Suprapubic skin (tissue), 4 donors: ENCODE results near the gene EXOC3. TPM values are rescaled to one million over a fixed set of nuclear protein-coding genes. Genes with fewer than 3 reads are reported as not detected.

Experiments
- DNase-seq, 2 donors: peaks; one replicate each; pipeline ENCODE4 v3.0.0-alpha.2; 2019; ENCODE audit warnings: low spot score in 2 of 2
- H3K27ac ChIP-seq: fragments of 200-600 bp; sonication (generic); one replicate; pipeline ENCODE4 v1.5.1; 2019
- H3K27me3 ChIP-seq: fragments of 200-600 bp; sonication (generic); one replicate; pipeline ENCODE4 v1.5.1; 2019
- H3K36me3 ChIP-seq: fragments of 200-600 bp; sonication (generic); one replicate; pipeline ENCODE4 v1.5.1; 2019
- H3K4me1 ChIP-seq: fragments of 200-600 bp; sonication (generic); one replicate; pipeline ENCODE4 v1.5.1; 2019
- H3K4me3 ChIP-seq: fragments of 200-600 bp; sonication (generic); one replicate; pipeline ENCODE4 v1.5.1; 2019; ENCODE audit warnings: mild to moderate bottlenecking
- H3K9me3 ChIP-seq: fragments of 200-600 bp; sonication (generic); one replicate; pipeline ENCODE4 v1.5.1; 2019
- CTCF ChIP-seq, 2 donors: fragments of 200-600 bp in 1 of 2; fragments of 450-650 bp in 1 of 2; sonication (generic) in 1 of 2; IDR thresholded peaks; one replicate each; pipeline ENCODE4 v1.5.1; 2016 to 2019; ENCODE audit warnings: antibody characterized with exemption in 2 of 2, mild to moderate bottlenecking in 1 of 2, moderate library complexity in 1 of 2
- EP300 ChIP-seq: sonication (generic); formaldehyde crosslinking; IDR thresholded peaks from one replicate; pipeline ENCODE4 v1.6.1; 2017; ENCODE audit warnings: antibody characterized with exemption
- POLR2A ChIP-seq, 2 donors: fragments of 450-650 bp; IDR thresholded peaks; one replicate each; pipeline ENCODE4 v1.6.1; 2017; ENCODE audit warnings: antibody characterized with exemption in 2 of 2, mild to moderate bottlenecking in 2 of 2, moderate library complexity in 2 of 2
- POLR2AphosphoS5 ChIP-seq, 3 donors: sonication (generic); formaldehyde crosslinking; IDR thresholded peaks; one replicate each; pipeline ENCODE4 v1.6.1; 2017; ENCODE audit warnings: antibody characterized with exemption in 3 of 3
- WGBS: methylation state at CpG from one replicate; pipeline ENCODE4 v1.1.5; 2018; 5-methylcytosine and 5-hydroxymethylcytosine counted together
- total RNA-seq, 4 donors: library from RNA; depleted of rRNA; stranded (reverse); fragments of >200 nt; gene quantifications; one replicate each; pipeline ENCODE4 v1.1.0, GENCODE V29; 2016

EXOC3 gene
- total RNA-seq, 4 donors from 2014 or later: 68.9 to 199 (median 83.4) TPM

DNA sequence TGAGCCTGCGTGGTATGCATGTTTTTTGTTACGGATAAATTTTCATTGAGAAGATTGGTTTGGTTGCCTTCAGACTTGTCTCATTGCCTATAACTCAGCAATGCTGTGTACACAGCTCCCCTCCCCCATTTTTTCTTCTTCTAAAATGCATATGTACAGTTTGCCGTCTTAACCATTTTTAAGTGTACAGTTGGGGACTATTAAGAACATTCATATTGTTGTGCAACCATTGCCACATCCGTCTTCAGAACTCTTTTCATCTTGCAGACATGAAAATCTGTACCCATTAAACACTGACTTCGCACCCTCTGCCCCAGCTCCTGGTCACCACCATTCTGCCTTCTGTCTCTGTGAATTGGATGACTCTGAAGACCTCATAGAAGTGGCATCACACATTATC lies 6.2 kb downstream of the EXOC3 start:
- WGBS: 86% methylated on average over 5 of the region's 5 CpGs
- peaks cover 70% of the 10 kb centered on the region for H3K36me3 ChIP-seq
- H3K27ac ChIP-seq: no peak overlapping the region

DNA sequence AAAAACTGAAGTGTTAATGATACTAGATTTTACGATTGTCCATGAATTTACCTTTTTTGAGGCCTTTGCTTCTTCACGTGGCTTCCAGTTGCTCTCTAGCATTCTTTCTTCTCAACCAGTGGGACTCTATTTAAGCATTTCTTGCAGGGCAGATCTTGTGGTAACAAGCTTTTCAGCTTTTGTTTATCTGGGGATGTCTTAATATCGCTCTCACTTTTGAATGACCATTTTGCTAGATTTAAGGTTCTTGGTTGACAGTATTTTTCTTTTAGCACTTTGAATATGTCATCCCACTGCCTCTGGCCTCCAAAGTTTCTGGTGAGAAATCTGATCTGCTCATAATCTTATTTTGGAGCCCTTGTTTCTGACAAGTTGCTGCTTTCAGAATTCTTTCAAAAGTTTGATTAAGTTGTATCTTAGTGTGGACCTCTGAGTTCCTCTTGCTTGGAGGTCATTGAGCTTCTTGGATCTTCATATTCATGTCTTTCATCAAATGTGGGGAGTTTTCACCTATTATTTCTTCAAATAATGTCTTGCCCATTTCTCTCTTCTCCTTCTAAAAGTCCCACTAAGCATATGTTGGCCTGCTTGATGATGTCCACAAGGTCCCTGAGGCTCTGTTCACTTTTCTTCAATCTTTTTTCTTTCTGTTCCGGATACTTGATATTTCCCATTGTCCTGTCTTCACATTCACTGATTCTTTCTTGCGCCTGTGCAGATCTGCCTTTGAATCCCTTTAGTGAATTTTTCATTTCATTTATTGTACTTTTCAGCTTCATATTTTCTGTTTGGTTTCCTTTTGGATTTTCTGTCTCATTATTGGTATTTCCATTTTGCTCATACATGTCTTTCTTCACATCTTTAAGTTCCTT lies 8.8 kb downstream of the EXOC3 start:
- H3K27ac ChIP-seq: no peak overlapping the region
- no peak for TF ChIP-seq EP300
- TF ChIP-seq CTCF (IDR thresholded peaks at IDR 0.05): no peak
- TF ChIP-seq POLR2AphosphoS5 (IDR thresholded peaks at IDR 0.05): no peak
- TF ChIP-seq POLR2A (IDR thresholded peaks at IDR 0.05): no peak
- H3K27me3 ChIP-seq: no peaks in the 10 kb centered on the region
- 95% methylated on average over 5 of the region's 5 CpGs for WGBS
- no peak for DNase-seq
- H3K36me3 ChIP-seq: peaks cover 83% of the 10 kb centered on the region
- peaks cover 9% of the 10 kb centered on the region for H3K4me1 ChIP-seq
- H3K9me3 ChIP-seq: peaks cover 16% of the 10 kb centered on the region
- H3K4me3 ChIP-seq: no peak overlapping the region

More for the DNA sequence above, 6.2 kb downstream of the EXOC3 start:
- Histone ChIP-seq H3K9me3 (peaks cover 16% of the 10 kb centered on the region), H3K27me3 (no peaks in the 10 kb centered on the region), H3K4me1 (peaks cover 19% of the 10 kb centered on the region), H3K4me3 (no peak overlapping the region)
- DNase-seq: no peak
- TF ChIP-seq POLR2AphosphoS5 (IDR thresholded peaks at IDR 0.05): no peak
- TF ChIP-seq POLR2A (IDR thresholded peaks at IDR 0.05): no peak
- no peak for TF ChIP-seq EP300

GRCh38 chr5:452978-453710 lies 10.2 kb downstream of the EXOC3 start:
- 96% methylated on average over 14 of the region's 17 CpGs for WGBS
- Histone ChIP-seq H3K36me3 (peaks cover 85% of the 10 kb centered on the region), H3K9me3 (peaks cover 16% of the 10 kb centered on the region), H3K27ac (no peak overlapping the region), H3K4me3 (no peak overlapping the region), H3K4me1 (peaks cover 4% of the 10 kb centered on the region), H3K27me3 (no peaks in the 10 kb centered on the region)
- DNase-seq: peak; percentile 38 to 63
- TF ChIP-seq CTCF (IDR thresholded peaks at IDR 0.05): no peak
- TF ChIP-seq EP300: no peak
- no peak for TF ChIP-seq POLR2AphosphoS5 (IDR thresholded peaks at IDR 0.05)
- no peak for TF ChIP-seq POLR2A (IDR thresholded peaks at IDR 0.05)

GRCh38 chr5:453725-454481 lies 10.9 kb downstream of the EXOC3 start:
- Histone ChIP-seq H3K36me3 (peaks cover 82% of the 10 kb centered on the region), H3K27ac (peak overlapping the region; percentile 54), H3K4me1 (peaks cover 10% of the 10 kb centered on the region), H3K9me3 (peaks cover 16% of the 10 kb centered on the region), H3K4me3 (no peak overlapping the region), H3K27me3 (no peaks in the 10 kb centered on the region)
- TF ChIP-seq POLR2AphosphoS5 (IDR thresholded peaks at IDR 0.05): no peak
- no peak for TF ChIP-seq CTCF (IDR thresholded peaks at IDR 0.05)
- no peak for TF ChIP-seq EP300
- no peak for TF ChIP-seq POLR2A (IDR thresholded peaks at IDR 0.05)
- peak; percentile 51 to 68 for DNase-seq
- WGBS: 83% methylated on average over 11 of the region's 16 CpGs

- DNase-seq: peak; percentile 52 to 69
- 90% methylated on average over 11 of the region's 11 CpGs for WGBS
- Histone ChIP-seq H3K36me3 (peaks cover 77% of the 10 kb centered on the region), H3K9me3 (peaks cover 16% of the 10 kb centered on the region), H3K4me1 (peaks cover 17% of the 10 kb centered on the region), H3K27ac (no peak overlapping the region), H3K4me3 (no peak overlapping the region), H3K27me3 (no peaks in the 10 kb centered on the region)
- TF ChIP-seq EP300: no peak
- TF ChIP-seq POLR2AphosphoS5 (IDR thresholded peaks at IDR 0.05): no peak
- no peak for TF ChIP-seq CTCF (IDR thresholded peaks at IDR 0.05)
- no peak for TF ChIP-seq POLR2A (IDR thresholded peaks at IDR 0.05)
Measured at GRCh38 chr5:454936-455335, 12.0 kb downstream of the EXOC3 start.
